Psoas muscle (tissue), 8 donors: Measurements from ENCODE around the gene STK10. TPM values are rescaled to one million over a fixed set of nuclear protein-coding genes. Genes with fewer than 3 reads are reported as not detected.

Experiments used
- ATAC-seq, 4 donors: fragments of 200-7000 bp; cut with Tn5 transposase; one replicate each; pipeline ENCODE4 v1.9.1; 2020; ENCODE audit warnings: moderate library complexity in 3 of 4, mild to moderate bottlenecking in 2 of 4
- DNase-seq, 2 donors: peaks; one replicate each; pipeline ENCODE4 v3.0.0-alpha.2; 2020
- H3K27ac ChIP-seq: fragments of 200-600 bp; one replicate; pipeline ENCODE4 v1.8.0; 2022
- H3K27me3 ChIP-seq, 3 donors: fragments of 200-600 bp in 1 of 3; one replicate each; pipeline versions ENCODE4 v1.6.1 to v1.8.0; 2013 to 2022; ENCODE audit warnings: low read length in 2 of 3, mild to moderate bottlenecking in 2 of 3, moderate library complexity in 1 of 3; ENCODE audit not compliant: insufficient read depth in 3 of 3
- H3K36me3 ChIP-seq, 2 donors: fragments of 200-600 bp in 1 of 2; one replicate each; pipeline versions ENCODE4 v1.6.1 to v1.8.0; 2013 to 2022; ENCODE audit warnings: low read depth in 1 of 2, mild to moderate bottlenecking in 1 of 2, moderate library complexity in 1 of 2; ENCODE audit not compliant: insufficient read depth in 1 of 2
- H3K4me1 ChIP-seq: fragments of 200-600 bp; one replicate; pipeline ENCODE4 v1.8.0; 2022
- H3K4me3 ChIP-seq: fragments of 200-600 bp; one replicate; pipeline ENCODE4 v1.8.0; 2022; ENCODE audit warnings: mild to moderate bottlenecking
- H3K9me3 ChIP-seq: fragments of 200-600 bp; one replicate; pipeline ENCODE4 v1.8.0; 2022
- CTCF ChIP-seq: fragments of 200-600 bp; IDR thresholded peaks from one replicate; pipeline ENCODE4 v1.8.0; 2022; ENCODE audit warnings: antibody characterized with exemption
- WGBS, 3 donors: extraction: QIAGEN DNeasy Blood & Tissue Kit; methylation state at CpG; one replicate each; pipeline versions ENCODE4 v1.1.6 to v1.1.7; 2013; 5-methylcytosine and 5-hydroxymethylcytosine counted together
- intact Hi-C, 2 donors: fragments of 100-400 bp; cut with DNase I; formaldehyde crosslinking; loops; one replicate each; pipeline versions ENCODE4 v1.11.0 to v1.14.2; 2022
- polyA plus RNA-seq, 3 donors: library from polyadenylated mRNA; stranded (reverse); fragments of 200-250 nt; gene quantifications; one replicate each; pipeline ENCODE4 v1.2.3, GENCODE V29; 2013
- total RNA-seq, 4 donors: library from RNA; stranded (reverse); fragmentation: NEBNext Ultra II Directional in 2 of 4; extraction: Animal tissue kit (Norgen Biotek cat#: 25700) in 2 of 4; gene quantifications; one replicate each; pipeline versions ENCODE4 v1.2.1 to v1.2.4, GENCODE V29; 2021 to 2023
- donor health status: healthy with polysubstance abuse.
- donor health status: DM: no; HTN: no; CAD: no; lungs with moderate emphysema.
- donor health status: Bipolar disorder and iron deficiency.
- donor health status: healthy.
- donor health status: DM: yes; HTN: yes; CAD: no.
- donor health status: DM: no; HTN: no; CAD: no.
- donor health status: DM: no; HTN: no; CAD: no.
- donor health status: DM: yes; HTN: yes; CAD: no.

STK10 gene
- total and polyA plus RNA-seq, 7 donors: 1.9 to 8.6 (median 6.2) TPM

DNA sequence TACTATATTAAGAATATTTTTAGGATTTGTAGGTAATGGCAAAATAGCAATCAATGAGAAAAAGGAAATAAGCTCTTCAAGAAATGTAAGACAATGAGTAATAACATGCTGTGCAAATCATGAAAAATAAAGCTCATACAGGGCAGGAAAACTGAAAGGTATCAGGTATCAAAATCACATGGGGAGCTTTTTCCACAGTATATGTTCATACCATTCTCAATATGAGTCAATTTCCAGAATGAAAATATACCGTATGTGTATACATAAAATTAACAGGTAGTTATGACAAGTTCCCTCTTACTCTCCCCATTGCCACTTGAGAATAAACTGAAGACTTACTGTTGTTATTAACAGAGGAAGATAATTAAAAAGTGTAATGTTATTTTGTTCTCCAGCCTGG lies 41.9 kb upstream of the STK10 start:
- Histone ChIP-seq H3K27ac (no peak overlapping the region), H3K27me3 (no peaks in the 10 kb centered on the region), H3K36me3 (peaks cover 3 to 48% of the 10 kb centered on the region in 2 donors), H3K4me3 (no peak overlapping the region), H3K9me3 (no peaks in the 10 kb centered on the region), H3K4me1 (no peaks in the 10 kb centered on the region)
- DNase-seq (no peak), ATAC-seq (no peak)
- WGBS, 3 donors: 95 to 99% (median 97%) methylated on average over 1 of the region's 1 CpG
- no peak for TF ChIP-seq CTCF
- intact Hi-C loops: loop anchor here in 1 of 2 donors (10.0 kb wide), 1 partner anchor 65 kb away; no protein-coding TSS in a partner anchor

- TF ChIP-seq CTCF: no peak
- DNase-seq (no peak), ATAC-seq (no peak)
- H3K9me3 ChIP-seq: no peaks in the 10 kb centered on the region
- no peaks in the 10 kb centered on the region for H3K4me1 ChIP-seq
- no peaks in the 10 kb centered on the region for H3K27me3 ChIP-seq
- no peak overlapping the region for H3K27ac ChIP-seq
- WGBS, 3 donors: 83 to 90% (median 83%) methylated on average over 1 of the region's 1 CpG
- peaks cover 0 to 14% of the 10 kb centered on the region in 2 donors for H3K36me3 ChIP-seq
- intact Hi-C loops: loop anchor here in 1 of 2 donors (10.0 kb wide), 1 partner anchor 70 kb away; no protein-coding TSS in a partner anchor
- H3K4me3 ChIP-seq: no peak overlapping the region
These were observed 37.0 kb upstream of the STK10 start for GRCh38 chr5:172224996-172225395.

DNA sequence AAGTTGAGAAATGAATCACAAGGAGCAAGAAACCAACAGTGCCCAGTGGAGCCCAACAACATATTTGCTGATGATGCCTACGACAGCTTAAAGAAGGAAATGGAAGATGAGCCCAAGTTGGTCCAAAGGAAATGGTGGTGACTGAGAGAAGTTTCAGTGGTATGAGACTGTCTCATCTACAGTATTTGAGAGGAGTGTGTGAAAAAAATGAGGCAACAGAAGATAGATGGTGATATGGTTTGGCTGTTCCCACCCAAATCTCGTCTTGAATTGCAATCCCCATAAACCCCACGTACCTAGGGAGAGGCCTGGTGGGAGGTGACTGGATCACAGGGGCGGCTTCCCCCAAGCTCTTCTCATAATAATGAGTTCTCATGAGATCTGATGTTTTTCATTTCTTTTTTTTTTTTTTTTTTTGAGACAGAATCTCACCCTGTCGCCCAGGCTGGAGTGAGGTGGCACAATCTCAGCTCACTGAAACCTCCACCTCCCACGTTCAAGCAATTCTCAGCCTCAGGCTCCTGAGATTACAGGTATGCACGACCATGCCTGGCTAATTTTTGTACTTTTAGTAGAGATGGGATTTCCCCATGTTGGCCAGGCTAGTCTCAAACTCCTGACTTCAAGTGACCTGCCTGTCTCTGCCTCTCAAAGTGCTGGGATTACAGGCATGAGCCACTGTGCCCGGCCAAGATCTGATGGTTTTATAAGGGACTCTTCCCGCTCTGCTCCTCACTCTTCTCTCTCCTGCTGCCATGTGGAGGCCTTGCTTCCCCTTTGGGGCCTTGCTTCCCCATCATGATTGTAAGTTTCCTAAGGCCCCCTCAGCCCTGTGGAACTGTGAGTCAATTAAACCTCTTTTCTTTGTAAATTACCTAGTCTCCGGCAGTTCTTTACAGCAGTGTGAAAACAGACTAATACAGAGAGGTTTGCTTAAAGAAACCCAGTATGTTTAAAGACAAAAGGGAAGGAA lies 36.2 kb upstream of the STK10 start:
- TF ChIP-seq CTCF: no peak
- ATAC-seq: no peak
- no peaks in the 10 kb centered on the region for H3K4me1 ChIP-seq
- H3K27me3 ChIP-seq: no peaks in the 10 kb centered on the region
- no peak for DNase-seq
- H3K9me3 ChIP-seq: peaks cover 4% of the 10 kb centered on the region
- no peak overlapping the region for H3K27ac ChIP-seq
- intact Hi-C loops: loop anchor here in 1 of 2 donors (10.0 kb wide), 1 partner anchor 71 kb away; no protein-coding TSS in a partner anchor
- H3K4me3 ChIP-seq: no peak overlapping the region
- H3K36me3 ChIP-seq: peaks cover 0 to 14% of the 10 kb centered on the region in 2 donors
- WGBS, 3 donors: 93 to 96% (median 94%) methylated on average over 10 of the region's 10 CpGs

DNA sequence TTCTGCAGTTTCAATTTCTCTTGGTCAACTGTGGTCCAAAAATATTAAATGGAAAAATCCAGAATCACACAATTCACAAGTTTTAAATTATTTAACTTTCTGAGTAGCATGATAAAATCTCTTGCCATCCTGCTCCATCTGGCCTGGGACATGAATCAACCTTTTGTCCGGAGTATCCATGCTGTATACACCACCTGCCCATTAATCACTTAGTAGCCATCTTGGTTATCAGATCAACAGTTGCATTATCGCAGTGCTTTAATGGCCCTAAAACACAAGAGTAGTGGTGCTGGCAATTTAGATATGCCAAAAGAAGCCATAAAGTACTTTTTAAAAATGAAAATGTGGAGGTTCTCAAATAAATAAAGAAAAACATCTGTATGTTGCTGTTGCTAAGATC lies 31.3 kb upstream of the STK10 start:
- intact Hi-C loops: no loop called here
- H3K27me3 ChIP-seq: no peaks in the 10 kb centered on the region
- DNase-seq: no peak
- H3K36me3 ChIP-seq: peaks cover 0 to 3% of the 10 kb centered on the region in 2 donors
- WGBS, 3 donors: 68 to 75% (median 69%) methylated on average over 2 of the region's 2 CpGs
- no peak for ATAC-seq
- no peak overlapping the region for H3K4me3 ChIP-seq
- TF ChIP-seq CTCF: no peak
- no peaks in the 10 kb centered on the region for H3K4me1 ChIP-seq
- H3K9me3 ChIP-seq: peaks cover 10% of the 10 kb centered on the region
- H3K27ac ChIP-seq: no peak overlapping the region
